Left ventricle myocardium inferior (tissue), 1 donor: Measurements from ENCODE around the gene CLDND1. TPM values are rescaled to one million over a fixed set of nuclear protein-coding genes. Genes with fewer than 3 reads are reported as not detected.

Experiments
- DNase-seq: peaks from one replicate; pipeline ENCODE4 v3.0.0-alpha.2; 2020
- H3K27ac ChIP-seq: fragments of 200-600 bp; replicated peaks from 2 replicates; pipeline ENCODE4 v1.8.0; 2021
- H3K27me3 ChIP-seq: fragments of 200-600 bp; 2 replicates; pipeline ENCODE4 v1.8.0; 2021; ENCODE audit warnings: low read depth
- H3K36me3 ChIP-seq: fragments of 200-600 bp; 2 replicates; pipeline ENCODE4 v1.8.0; 2021
- H3K4me1 ChIP-seq: fragments of 200-600 bp; 2 replicates; pipeline ENCODE4 v1.8.0; 2021
- H3K4me3 ChIP-seq: fragments of 200-600 bp; 2 replicates; pipeline ENCODE4 v1.8.0; 2021; ENCODE audit warnings: mild to moderate bottlenecking, moderate library complexity
- H3K9me3 ChIP-seq: fragments of 200-600 bp; replicated peaks from 2 replicates; pipeline ENCODE4 v1.8.0; 2021
- CTCF ChIP-seq: fragments of 200-600 bp; IDR thresholded peaks from 2 replicates; pipeline ENCODE4 v1.8.0; 2021; ENCODE audit warnings: antibody characterized with exemption, mild to moderate bottlenecking, borderline replicate concordance
- intact Hi-C: fragments of 100-400 bp; cut with micrococcal nuclease; formaldehyde crosslinking; loops from one replicate; pipeline ENCODE4 v1.11.0; 2022
- total RNA-seq: library from RNA; stranded (reverse); fragmentation: NEBNext Ultra II Directional; extraction: Animal tissue kit (Norgen Biotek cat#: 25700); gene quantifications from one replicate; pipeline ENCODE4 v1.2.1, GENCODE V29; 2021
- donor health status: DM: no; HTN: yes; CAD: no; lungs with severe emphysema.

Gene CLDND1
- total RNA-seq, 1 donor from 2014 or later: 69.9 TPM

- Histone ChIP-seq H3K36me3 (no peaks in the 10 kb centered on the region), H3K27ac (no peak overlapping the region), H3K4me1 (no peaks in the 10 kb centered on the region), H3K9me3 (no peaks in the 10 kb centered on the region), H3K27me3 (peaks cover 4% of the 10 kb centered on the region), H3K4me3 (no peak overlapping the region)
- no peak for DNase-seq
- intact Hi-C loops: no loop called here
- TF ChIP-seq CTCF: no peak
Observed at GRCh38 chr3:98553753-98554152, 31.1 kb upstream of the CLDND1 start.

- intact Hi-C loops: no loop called here
- TF ChIP-seq CTCF: no peak
- no peak overlapping the region for H3K4me3 ChIP-seq
- no peaks in the 10 kb centered on the region for H3K9me3 ChIP-seq
- H3K36me3 ChIP-seq: no peaks in the 10 kb centered on the region
- DNase-seq: no peak
- H3K4me1 ChIP-seq: no peaks in the 10 kb centered on the region
- peaks cover 4% of the 10 kb centered on the region for H3K27me3 ChIP-seq
- no peak overlapping the region for H3K27ac ChIP-seq
Observed at GRCh38 chr3:98553021-98553563, 30.4 kb upstream of the CLDND1 start.

- TF ChIP-seq CTCF: no peak
- Histone ChIP-seq H3K27ac (no peak overlapping the region), H3K4me3 (no peak overlapping the region), H3K27me3 (peaks cover 1% of the 10 kb centered on the region), H3K9me3 (no peaks in the 10 kb centered on the region), H3K4me1 (no peaks in the 10 kb centered on the region), H3K36me3 (no peaks in the 10 kb centered on the region)
- DNase-seq: no peak
- intact Hi-C loops: no loop called here
Observed at GRCh38 chr3:98552232-98553020, 29.7 kb upstream of the CLDND1 start.

GRCh38 chr3:98551754-98552153 lies 29.1 kb upstream of the CLDND1 start:
- no peaks in the 10 kb centered on the region for H3K4me1 ChIP-seq
- DNase-seq: no peak
- no peak overlapping the region for H3K27ac ChIP-seq
- TF ChIP-seq CTCF: no peak
- no peak overlapping the region for H3K4me3 ChIP-seq
- H3K36me3 ChIP-seq: no peaks in the 10 kb centered on the region
- no peaks in the 10 kb centered on the region for H3K9me3 ChIP-seq
- H3K27me3 ChIP-seq: no peaks in the 10 kb centered on the region
- intact Hi-C loops: no loop called here

- no peak for DNase-seq
- Histone ChIP-seq H3K27me3 (no peaks in the 10 kb centered on the region), H3K36me3 (no peaks in the 10 kb centered on the region), H3K4me1 (no peaks in the 10 kb centered on the region), H3K27ac (no peak overlapping the region), H3K4me3 (no peak overlapping the region), H3K9me3 (no peaks in the 10 kb centered on the region)
- intact Hi-C loops: no loop called here
- TF ChIP-seq CTCF: no peak
Observed at GRCh38 chr3:98551236-98551635, 28.5 kb upstream of the CLDND1 start.
